K562 (cell line): Measurements from ENCODE around the gene CEMP1. TPM values are rescaled to one million over a fixed set of nuclear protein-coding genes. Genes with fewer than 3 reads are reported as not detected.

ENCODE experiments used
- CHD4 ChIP-seq: fragments of 200-600 bp; sonication (generic); IDR thresholded peaks from 3 replicates; pipeline ENCODE4 v1.6.1; 2012; ENCODE audit warnings: low read depth, mild to moderate bottlenecking, mixed read lengths, low read length, inconsistent platforms; ENCODE audit not compliant: insufficient read depth, insufficient replicate concordance, poor library complexity, severe bottlenecking
- CUX1 ChIP-seq: fragments of 200-800 bp; sonication (Bioruptor generic); IDR thresholded peaks from 2 replicates; pipeline ENCODE4 v1.6.1; 2016; ENCODE audit warnings: missing genetic modification characterization, missing compliant biosample characterization
- FOSL1 ChIP-seq: fragments of 200-800 bp; sonication (Bioruptor generic); conservative IDR thresholded peaks from 2 replicates; pipeline ENCODE4 v1.6.1; 2016; ENCODE audit warnings: missing genetic modification characterization, missing compliant biosample characterization
- NKRF ChIP-seq: fragments of 450-650 bp; IDR thresholded peaks from 2 replicates; pipeline ENCODE4 v1.6.1; 2016; ENCODE audit warnings: borderline replicate concordance
- XRCC4 ChIP-seq: IDR thresholded peaks from one replicate; pipeline ENCODE4 v1.6.1; 2011; ENCODE audit not compliant: insufficient read depth, insufficient read length; ENCODE audit errors: extremely low read depth
- ZBTB26 ChIP-seq: fragments of 450-650 bp; formaldehyde crosslinking; IDR thresholded peaks from 2 replicates; pipeline ENCODE4 v1.4.0; 2022; ENCODE audit warnings: missing genetic modification characterization
- ZMIZ1 ChIP-seq, 2 experiments: fragments of 150-350 bp in 1 of 2; IDR thresholded peaks; 2 replicates each; pipeline ENCODE4 v1.6.1; 2012 to 2016; ENCODE audit warnings: low read depth in 2 of 2, low read length in 2 of 2, mild to moderate bottlenecking in 1 of 2, moderate library complexity in 1 of 2
- ZNF639 ChIP-seq, 2 experiments: fragments of 200-800 bp in 1 of 2; sonication (Bioruptor generic) in 1 of 2; sonication (generic) in 1 of 2; formaldehyde crosslinking in 1 of 2; IDR thresholded peaks in 1 of 2; conservative IDR thresholded peaks in 1 of 2; 2 replicates each; pipeline versions ENCODE4 v1.5.0 to v1.6.1; 2016 to 2020; ENCODE audit warnings: missing compliant biosample characterization in 1 of 2, missing genetic modification characterization in 1 of 2, missing genetic modification reagents in 1 of 2
- polyA plus RNA-seq, 8 experiments: library from polyadenylated mRNA; depleted of rRNA in 4 of 8; stranded (reverse) in 5 of 8; unstranded in 3 of 8; fragments of >200 nt; fragmentation: Nextera tagmentation in 2 of 8; fragmentation: Illumina TruSeq in 1 of 8; extraction: Ambion mirVana in 2 of 8; extraction: Trizol in 1 of 8; gene quantifications; 2 replicates each; pipeline versions ENCODE4 v1.2.1 to v1.2.3, GENCODE V29; 2011 to 2014; ENCODE audit warnings: inconsistent platforms in 1 of 8, missing spikeins in 1 of 8
- total RNA-seq, 7 experiments: library from RNA; depleted of rRNA in 6 of 7; stranded (reverse); fragments of >200 nt in 6 of 7; fragmentation: Illumina TruSeq in 2 of 7; extraction: Trizol in 2 of 7; gene quantifications; 2 replicates each; pipeline versions ENCODE4 v1.2.1 to v1.2.3, GENCODE V29; 2011 to 2021; ENCODE audit warnings: low replicate concordance in 1 of 7

CEMP1 gene
- total and polyA plus RNA-seq, 9 of the 15 experiments (the other 6 are each of a cell fraction or from before 2014, with no cell fraction given) = 0.05 to 0.45 TPM; not detected in 7

- TF ChIP-seq NKRF (peak; percentile 35; the same call in 1 of the 2 replicates), CUX1 (CRISPR knock-in tag) (no peak), CHD4 (no peak), ZMIZ1 (IDR thresholded peaks at IDR 0.05; ENCODE audit: low read depth in 2 of 2, low read length in 2 of 2) (no peak), ZNF639 (CRISPR knock-in tag; conservative IDR thresholded peaks at IDR 0.05 in 1 of 2, IDR thresholded peaks at IDR 0.05 in 1 of 2) (no peak), FOSL1 (no peak; the same call in 1 of the 2 replicates), XRCC4 (no peak), ZBTB26 (CRISPR knock-in tag) (no peak)
Observed at GRCh38 chr16:2531696-2532493, 687 bp upstream of the CEMP1 start (continued).
